NT2/D1 (cell line): ENCODE measurements around the gene GALNT18.

Source experiments
- DNase-seq: peaks from one replicate; pipeline ENCODE4 v3.0.0-alpha.2; 2011; ENCODE audit warnings: low read depth, low spot score
- H3K27me3 ChIP-seq: 2 replicates; pipeline ENCODE4 v1.6.0; 2011; ENCODE audit warnings: mild to moderate bottlenecking; ENCODE audit not compliant: insufficient read length, insufficient read depth
- H3K36me3 ChIP-seq: 2 replicates; pipeline ENCODE4 v1.6.1; 2011; ENCODE audit warnings: mild to moderate bottlenecking, low read length, mixed read lengths; ENCODE audit not compliant: insufficient read depth, insufficient read length
- H3K4me1 ChIP-seq: 2 replicates; pipeline ENCODE4 v1.5.1; 2011; ENCODE audit not compliant: insufficient read depth, insufficient read length
- H3K4me3 ChIP-seq: 2 replicates; pipeline ENCODE4 v1.5.1; 2011; ENCODE audit warnings: low read depth; ENCODE audit not compliant: insufficient read length
- H3K9ac ChIP-seq: 2 replicates; pipeline ENCODE4 v1.6.0; 2011; ENCODE audit warnings: low read depth; ENCODE audit not compliant: insufficient read length
- H3K9me3 ChIP-seq: 2 replicates; pipeline ENCODE4 v1.5.1; 2011; ENCODE audit warnings: mild to moderate bottlenecking, low read length; ENCODE audit not compliant: insufficient read depth
- SUZ12 ChIP-seq: IDR thresholded peaks from 2 replicates; pipeline ENCODE4 v1.6.1; 2011; ENCODE audit not compliant: insufficient read length, insufficient read depth; ENCODE audit errors: extremely low read depth
- YY1 ChIP-seq: IDR thresholded peaks from 2 replicates; pipeline ENCODE4 v1.6.1; 2011; ENCODE audit not compliant: insufficient read length, insufficient read depth
- ZNF274 ChIP-seq: IDR thresholded peaks from 2 replicates; pipeline ENCODE4 v1.6.1; 2011; ENCODE audit warnings: mild to moderate bottlenecking, low read depth, low read length

GALNT18 gene

GRCh38 chr11:11411401-11411985 is 210.3 kb downstream of the GALNT18 start:
- Histone ChIP-seq H3K9ac (no peak overlapping the region), H3K4me3 (no peak overlapping the region), H3K27me3 (no peaks in the 10 kb centered on the region), H3K4me1 (peaks cover 14% of the 10 kb centered on the region), H3K9me3 (no peaks in the 10 kb centered on the region), H3K36me3 (no peaks in the 10 kb centered on the region)
- TF ChIP-seq ZNF274 (no peak), SUZ12 (no peak), YY1 (no peak)
- no peak for DNase-seq

- H3K9me3 ChIP-seq, result no peaks in the 10 kb centered on the region
- no peaks in the 10 kb centered on the region for H3K36me3 ChIP-seq
- TF ChIP-seq YY1, result no peak
- TF ChIP-seq ZNF274, result no peak
- TF ChIP-seq SUZ12, result no peak
- no peak for DNase-seq
- no peaks in the 10 kb centered on the region for H3K27me3 ChIP-seq
- H3K4me1 ChIP-seq, result peaks cover 12% of the 10 kb centered on the region
- H3K4me3 ChIP-seq, result no peak overlapping the region
- H3K9ac ChIP-seq, result no peak overlapping the region
Measured at GRCh38 chr11:11409901-11410300, 211.9 kb downstream of the GALNT18 start.

GRCh38 chr11:11409224-11409623 is 212.6 kb downstream of the GALNT18 start:
- H3K36me3 ChIP-seq, result no peaks in the 10 kb centered on the region
- H3K27me3 ChIP-seq, result no peaks in the 10 kb centered on the region
- DNase-seq, result no peak

GRCh38 chr11:11408436-11409221 is 213.2 kb downstream of the GALNT18 start:
- no peak overlapping the region for H3K9ac ChIP-seq
- no peak overlapping the region for H3K4me3 ChIP-seq
- no peaks in the 10 kb centered on the region for H3K9me3 ChIP-seq
- H3K36me3 ChIP-seq, result no peaks in the 10 kb centered on the region
- peaks cover 15% of the 10 kb centered on the region for H3K4me1 ChIP-seq
- DNase-seq, result no peak
- TF ChIP-seq SUZ12, result no peak
- TF ChIP-seq ZNF274, result no peak
- no peak for TF ChIP-seq YY1
- no peaks in the 10 kb centered on the region for H3K27me3 ChIP-seq

More at GRCh38 chr11:11409224-11409623, 212.6 kb downstream of the GALNT18 start:
- Histone ChIP-seq H3K4me3 (no peak overlapping the region), H3K9ac (no peak overlapping the region), H3K4me1 (peaks cover 15% of the 10 kb centered on the region), H3K9me3 (no peaks in the 10 kb centered on the region)
- TF ChIP-seq SUZ12, result no peak
- no peak for TF ChIP-seq YY1
- no peak for TF ChIP-seq ZNF274

- H3K36me3 ChIP-seq, result no peaks in the 10 kb centered on the region
- peaks cover 15% of the 10 kb centered on the region for H3K4me1 ChIP-seq
- TF ChIP-seq SUZ12 (no peak), YY1 (no peak), ZNF274 (no peak)
- no peaks in the 10 kb centered on the region for H3K27me3 ChIP-seq
- H3K9me3 ChIP-seq, result no peaks in the 10 kb centered on the region
- DNase-seq, result no peak
- H3K9ac ChIP-seq, result no peak overlapping the region
- no peak overlapping the region for H3K4me3 ChIP-seq
Measured at GRCh38 chr11:11407763-11408084, 214.1 kb downstream of the GALNT18 start.

GRCh38 chr11:11407065-11407762 is 214.6 kb downstream of the GALNT18 start:
- no peak for TF ChIP-seq SUZ12
- TF ChIP-seq ZNF274, result no peak
- TF ChIP-seq YY1, result no peak
- DNase-seq, result no peak
- no peak overlapping the region for H3K9ac ChIP-seq
- no peaks in the 10 kb centered on the region for H3K27me3 ChIP-seq
- H3K4me3 ChIP-seq, result no peak overlapping the region
- no peaks in the 10 kb centered on the region for H3K9me3 ChIP-seq
- H3K4me1 ChIP-seq, result peaks cover 15% of the 10 kb centered on the region
- H3K36me3 ChIP-seq, result no peaks in the 10 kb centered on the region

GRCh38 chr11:11406652-11407051 is 215.2 kb downstream of the GALNT18 start:
- Histone ChIP-seq H3K4me1 (peaks cover 15% of the 10 kb centered on the region), H3K9ac (no peak overlapping the region), H3K27me3 (no peaks in the 10 kb centered on the region), H3K4me3 (no peak overlapping the region), H3K36me3 (no peaks in the 10 kb centered on the region), H3K9me3 (no peaks in the 10 kb centered on the region)
- TF ChIP-seq SUZ12 (no peak), ZNF274 (no peak), YY1 (no peak)
- DNase-seq, result no peak
